DMS 273 (cell line): ENCODE data around the gene KRT73.

Experiments
- DNase-seq: peaks from one replicate; lab custom pipeline; 2025; ENCODE audit not compliant: unreplicated experiment; lab: John Stamatoyannopoulos, UW

The KRT73 gene

GRCh38 chr12:52575948-52576347, 42.4 kb downstream of the KRT73 start:
- DNase-seq: no peak

- DNase-seq: no peak
These were observed 43.1 kb downstream of the KRT73 start for GRCh38 chr12:52575256-52575655.

- DNase-seq: no peak
These were observed 44.6 kb downstream of the KRT73 start, which contains the start of gene KRT74 for GRCh38 chr12:52573743-52574142. Gene KRT74 (minus strand): TSS chr12:52573843. CDS start chr12:52573777, 66 bp downstream.

GRCh38 chr12:52573306-52573705, 45.1 kb downstream of the KRT73 start:
- no peak for DNase-seq

- DNase-seq: no peak
These were observed 47.8 kb downstream of the KRT73 start for GRCh38 chr12:52570511-52570910.

- DNase-seq: no peak
These were observed 50.2 kb downstream of the KRT73 start for GRCh38 chr12:52568111-52568510.

GRCh38 chr12:52566847-52567291, 51.5 kb downstream of the KRT73 start:
- DNase-seq: peak; percentile 42

- no peak for DNase-seq
These were observed 53.8 kb downstream of the KRT73 start for GRCh38 chr12:52564582-52564981.

- peak; percentile 8 for DNase-seq
These were observed 56.4 kb downstream of the KRT73 start for GRCh38 chr12:52561880-52562449.

- no peak for DNase-seq
These were observed 58.4 kb downstream of the KRT73 start for GRCh38 chr12:52559979-52560378.

GRCh38 chr12:52558781-52559445, 59.4 kb downstream of the KRT73 start:
- DNase-seq: no peak
